T-cell (primary cell): ENCODE results near the gene LARGE1. TPM values are rescaled to one million over a fixed set of nuclear protein-coding genes. Genes with fewer than 3 reads are reported as not detected.

Experiments
- ATAC-seq, 4 experiments: fragments of 200-7000 bp in 3 of 4; fragments of 150-1000 bp in 1 of 4; cut with Tn5 transposase; replicated peaks in 1 of 4; 1 replicate in 3 of 4; 2 replicates in 1 of 4; pipeline ENCODE4 v1.10.0; 2021; ENCODE audit warnings: moderate library complexity in 3 of 4, mild to moderate bottlenecking in 2 of 4, moderate number of reproducible peaks in 1 of 4
- CTCF ChIA-PET, 2 donors: fragments of 300-600 bp; sonication (Branson Sonifier 250); formaldehyde crosslinking; loops; one replicate each; lab custom pipeline; 2022; ENCODE audit warnings: antibody characterized with exemption in 2 of 2; lab: Charles Lee
- POLR2A ChIA-PET, 2 donors: fragments of 300-600 bp; sonication (Branson Sonifier 250); formaldehyde crosslinking; loops; one replicate each; lab custom pipeline; 2022; ENCODE audit warnings: antibody characterized with exemption in 2 of 2; lab: Charles Lee
- DNase-seq, 35 experiments: peaks; one replicate each; pipeline versions ENCODE4 v3.0.0 to v3.0.0-alpha.2; 2013 to 2023
- H3K27ac ChIP-seq: one replicate; pipeline ENCODE4 v1.5.1; 2013; ENCODE audit warnings: low read length
- H3K27me3 ChIP-seq, 2 experiments: replicated peaks in 1 of 2; 1 replicate in 1 of 2; 2 replicates in 1 of 2; pipeline versions ENCODE4 v1.6.1 to v1.7.0; 2013; ENCODE audit warnings: low read length in 1 of 2, mixed read lengths in 1 of 2; ENCODE audit not compliant: control insufficient read depth in 2 of 2, insufficient read depth in 2 of 2; ENCODE audit errors: extremely low read depth in 1 of 2
- H3K36me3 ChIP-seq, 2 donors: 1 replicate in 1 of 2; 2 replicates in 1 of 2; pipeline versions ENCODE4 v1.6.1 to v1.7.0; 2013; ENCODE audit warnings: low read length in 1 of 2; ENCODE audit not compliant: control insufficient read depth in 2 of 2, insufficient read depth in 1 of 2; ENCODE audit errors: extremely low read depth in 1 of 2
- H3K4me1 ChIP-seq, 2 experiments: 1 replicate in 1 of 2; 2 replicates in 1 of 2; pipeline versions ENCODE4 v1.6.1 to v1.7.0; 2013; ENCODE audit warnings: low read length in 2 of 2, mixed read lengths in 1 of 2; ENCODE audit not compliant: insufficient read depth in 2 of 2, control insufficient read depth in 1 of 2; ENCODE audit errors: extremely low read depth in 1 of 2
- H3K4me3 ChIP-seq, 2 donors: 1 replicate in 1 of 2; 2 replicates in 1 of 2; pipeline versions ENCODE4 v1.5.1 to v1.7.0; 2013; ENCODE audit warnings: mild to moderate bottlenecking in 2 of 2, low read length in 1 of 2, moderate library complexity in 1 of 2; ENCODE audit not compliant: control insufficient read depth in 1 of 2; ENCODE audit errors: extremely low read depth in 1 of 2
- H3K9me3 ChIP-seq: 2 replicates; pipeline ENCODE4 v1.7.0; 2013
- H3K27ac Mint-ChIP-seq, 2 donors: one replicate each; pipeline ENCODE4 v1.8.0; 2020 to 2021; ENCODE audit warnings: mild to moderate bottlenecking in 2 of 2, mixed read lengths in 2 of 2
- H3K27me3 Mint-ChIP-seq, 2 donors: one replicate each; pipeline ENCODE4 v1.8.0; 2021 to 2022; ENCODE audit warnings: mixed read lengths in 2 of 2
- H3K36me3 Mint-ChIP-seq: one replicate; pipeline ENCODE4 v1.8.0; 2021; ENCODE audit warnings: mixed read lengths
- H3K4me1 Mint-ChIP-seq, 3 donors: one replicate each; pipeline ENCODE4 v1.8.0; 2020 to 2022; ENCODE audit warnings: mixed read lengths in 3 of 3, mild to moderate bottlenecking in 1 of 3
- H3K4me3 Mint-ChIP-seq, 3 donors: one replicate each; pipeline ENCODE4 v1.8.0; 2020 to 2022; ENCODE audit warnings: mild to moderate bottlenecking in 3 of 3, mixed read lengths in 3 of 3, moderate library complexity in 3 of 3
- H3K9me3 Mint-ChIP-seq, 3 donors: one replicate each; pipeline ENCODE4 v1.8.0; 2020 to 2022; ENCODE audit warnings: mixed read lengths in 3 of 3
- WGBS: methylation state at CpG from one replicate; pipeline ENCODE4 v1.1.5; 2013; ENCODE audit warnings: missing lambda C conversion rate; ENCODE audit not compliant: insufficient coverage; 5-methylcytosine and 5-hydroxymethylcytosine counted together
- total RNA-seq, 35 experiments: library from RNA in 6 of 35; stranded (reverse) in 6 of 35; fragments of 120-200 nt in 1 of 35; gene quantifications; one replicate each; pipeline versions ENCODE4 v1.2.1 to v1.2.4 and lab custom pipeline; 2013 to 2026

LARGE1 gene
- total RNA-seq, 5 donors from 2014 or later (not counting 1 experiment from before 2014, with no cell fraction given), result 0.53 to 6.1 (median 3.0) TPM

- DNase-seq, result no peak
- CTCF ChIA-PET, result no interaction called here
- POLR2A ChIA-PET, result no interaction called here
Observed at GRCh38 chr22:33529424-33530113, 390.7 kb downstream of the LARGE1 start.

GRCh38 chr22:33528183-33528582 lies 392.1 kb downstream of the LARGE1 start:
- CTCF ChIA-PET, result no interaction called here
- no peaks in the 10 kb centered on the region for H3K9me3 ChIP-seq
- POLR2A ChIA-PET, result no interaction called here
- H3K27ac ChIP-seq, result no peak overlapping the region
- no CpG with 5 or more reads among the region's 3 CpGs for WGBS
- no peak overlapping the region for H3K4me3 Mint-ChIP-seq
- H3K36me3 Mint-ChIP-seq, result no peaks in the 10 kb centered on the region
- H3K27ac Mint-ChIP-seq, result no peak overlapping the region
- no peaks in the 10 kb centered on the region for H3K36me3 ChIP-seq
- no peaks in the 10 kb centered on the region for H3K27me3 ChIP-seq
- no peak overlapping the region for H3K4me3 ChIP-seq
- DNase-seq (no peak), ATAC-seq (no peak)
- H3K4me1 ChIP-seq, result no peaks in the 10 kb centered on the region
- peaks cover 0 to 3% (median 0%) of the 10 kb centered on the region in 3 donors for H3K4me1 Mint-ChIP-seq
- H3K27me3 Mint-ChIP-seq, result no peaks in the 10 kb centered on the region
- H3K9me3 Mint-ChIP-seq, result peaks cover 0 to 5% (median 4%) of the 10 kb centered on the region in 3 donors

More at GRCh38 chr22:33529424-33530113, 390.7 kb downstream of the LARGE1 start:
- Histone ChIP-seq H3K36me3 (no peaks in the 10 kb centered on the region), H3K27me3 (no peaks in the 10 kb centered on the region), H3K4me3 (no peak overlapping the region), H3K27ac (no peak overlapping the region), H3K4me1 (no peaks in the 10 kb centered on the region), H3K9me3 (no peaks in the 10 kb centered on the region)
- no peak overlapping the region for H3K4me3 Mint-ChIP-seq
- H3K9me3 Mint-ChIP-seq, result peaks cover 0 to 8% (median 5%) of the 10 kb centered on the region in 3 donors
- no peaks in the 10 kb centered on the region for H3K4me1 Mint-ChIP-seq
- H3K27ac Mint-ChIP-seq, result no peak overlapping the region
- no peaks in the 10 kb centered on the region for H3K27me3 Mint-ChIP-seq
- no peaks in the 10 kb centered on the region for H3K36me3 Mint-ChIP-seq
- WGBS, result 83% methylated on average over 4 of the region's 9 CpGs
- ATAC-seq, result no peak

GRCh38 chr22:33526434-33527107 lies 393.7 kb downstream of the LARGE1 start:
- no peak for ATAC-seq
- Mint-ChIP-seq H3K27ac (no peak overlapping the region), H3K36me3 (no peaks in the 10 kb centered on the region), H3K27me3 (no peaks in the 10 kb centered on the region), H3K4me1 (peaks cover 0 to 5% (median 0%) of the 10 kb centered on the region in 3 donors), H3K9me3 (peaks cover 3 to 5% (median 4%) of the 10 kb centered on the region in 3 donors), H3K4me3 (no peak overlapping the region)
- POLR2A ChIA-PET, result no interaction called here
- no peaks in the 10 kb centered on the region for H3K36me3 ChIP-seq
- 91% methylated on average over 10 of the region's 12 CpGs for WGBS
- H3K4me1 ChIP-seq, result no peaks in the 10 kb centered on the region
- no peaks in the 10 kb centered on the region for H3K9me3 ChIP-seq
- no peak overlapping the region for H3K27ac ChIP-seq
- CTCF ChIA-PET, result no interaction called here
- no peak for DNase-seq
- no peaks in the 10 kb centered on the region for H3K27me3 ChIP-seq
- no peak overlapping the region for H3K4me3 ChIP-seq

- H3K36me3 ChIP-seq, result no peaks in the 10 kb centered on the region
- WGBS, result no CpG with 5 or more reads among the region's 4 CpGs
- ChIA-PET POLR2A (no interaction called here), CTCF (no interaction called here)
- no peak for DNase-seq
- no peak for ATAC-seq
- Mint-ChIP-seq H3K27me3 (no peaks in the 10 kb centered on the region), H3K4me3 (no peak overlapping the region), H3K36me3 (no peaks in the 10 kb centered on the region), H3K4me1 (peaks cover 0 to 5% (median 0%) of the 10 kb centered on the region in 3 donors), H3K27ac (no peak overlapping the region), H3K9me3 (peaks cover 1 to 5% (median 3%) of the 10 kb centered on the region in 3 donors)
- H3K27ac ChIP-seq, result no peak overlapping the region
- H3K4me1 ChIP-seq, result no peaks in the 10 kb centered on the region
- no peaks in the 10 kb centered on the region for H3K9me3 ChIP-seq
- H3K4me3 ChIP-seq, result no peak overlapping the region
- no peaks in the 10 kb centered on the region for H3K27me3 ChIP-seq
Observed at GRCh38 chr22:33524511-33525260, 395.6 kb downstream of the LARGE1 start.

- Mint-ChIP-seq H3K36me3 (no peaks in the 10 kb centered on the region), H3K4me3 (no peak overlapping the region), H3K4me1 (peaks cover 0 to 5% (median 0%) of the 10 kb centered on the region in 3 donors), H3K27ac (no peak overlapping the region), H3K27me3 (no peaks in the 10 kb centered on the region), H3K9me3 (peaks cover 0 to 3% (median 0%) of the 10 kb centered on the region in 3 donors)
- DNase-seq, result no peak
- H3K36me3 ChIP-seq, result no peaks in the 10 kb centered on the region
- ATAC-seq, result no peak
- ChIA-PET CTCF (no interaction called here), POLR2A (no interaction called here)
- H3K4me1 ChIP-seq, result no peaks in the 10 kb centered on the region
- H3K27me3 ChIP-seq, result no peaks in the 10 kb centered on the region
- no peak overlapping the region for H3K27ac ChIP-seq
- H3K9me3 ChIP-seq, result no peaks in the 10 kb centered on the region
- no peak overlapping the region for H3K4me3 ChIP-seq
- WGBS, result 73% methylated on average over 5 of the region's 9 CpGs
Observed at GRCh38 chr22:33521879-33522665, 398.2 kb downstream of the LARGE1 start.
